DMS114 treated with DMSO at 0.1 percent for 48 hours (cell line): ENCODE measurements around the gene FAM83F.

Source experiments
- DNase-seq: peaks from one replicate; lab custom pipeline; 2025; ENCODE audit not compliant: unreplicated experiment; lab: John Stamatoyannopoulos, UW

Gene FAM83F

DNA sequence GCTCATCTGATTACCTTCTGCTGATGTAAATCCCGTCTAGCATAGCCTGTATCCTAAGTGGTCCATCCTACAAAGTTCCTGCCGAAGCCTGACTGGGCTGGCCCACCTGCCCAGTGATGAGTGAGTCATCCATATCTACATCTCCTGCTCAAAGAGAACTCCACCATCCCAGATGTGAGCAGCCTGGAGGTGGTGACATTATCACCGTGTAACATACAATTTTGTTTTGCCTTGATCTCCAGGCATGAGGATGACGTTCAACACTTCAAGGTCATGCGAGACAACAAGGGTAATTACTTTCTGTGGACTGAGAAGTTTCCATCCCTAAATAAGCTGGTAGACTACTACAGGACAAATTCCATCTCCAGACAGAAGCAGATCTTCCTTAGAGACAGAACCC is 29.0 kb upstream of the FAM83F start:
- no peak for DNase-seq

DNA sequence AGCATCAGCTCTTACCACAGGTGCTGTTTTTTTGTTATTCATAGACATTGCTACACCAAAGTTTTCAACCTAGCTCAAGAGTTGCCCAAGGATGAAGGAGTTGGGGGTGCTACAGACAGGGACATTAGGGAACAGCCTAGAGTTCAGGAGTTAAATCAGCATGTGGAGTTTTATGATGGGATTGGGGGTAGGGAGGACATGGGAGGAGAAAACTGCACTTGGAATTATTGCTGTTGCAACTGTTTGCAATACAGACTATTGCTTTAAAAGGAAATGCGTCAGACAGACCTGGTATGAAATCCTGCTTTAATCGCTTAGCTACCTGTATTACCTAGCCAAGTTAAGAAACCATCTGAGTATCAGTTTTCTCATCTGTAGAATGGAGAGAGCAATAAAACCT is 28.3 kb upstream of the FAM83F start:
- DNase-seq, result no peak

DNA sequence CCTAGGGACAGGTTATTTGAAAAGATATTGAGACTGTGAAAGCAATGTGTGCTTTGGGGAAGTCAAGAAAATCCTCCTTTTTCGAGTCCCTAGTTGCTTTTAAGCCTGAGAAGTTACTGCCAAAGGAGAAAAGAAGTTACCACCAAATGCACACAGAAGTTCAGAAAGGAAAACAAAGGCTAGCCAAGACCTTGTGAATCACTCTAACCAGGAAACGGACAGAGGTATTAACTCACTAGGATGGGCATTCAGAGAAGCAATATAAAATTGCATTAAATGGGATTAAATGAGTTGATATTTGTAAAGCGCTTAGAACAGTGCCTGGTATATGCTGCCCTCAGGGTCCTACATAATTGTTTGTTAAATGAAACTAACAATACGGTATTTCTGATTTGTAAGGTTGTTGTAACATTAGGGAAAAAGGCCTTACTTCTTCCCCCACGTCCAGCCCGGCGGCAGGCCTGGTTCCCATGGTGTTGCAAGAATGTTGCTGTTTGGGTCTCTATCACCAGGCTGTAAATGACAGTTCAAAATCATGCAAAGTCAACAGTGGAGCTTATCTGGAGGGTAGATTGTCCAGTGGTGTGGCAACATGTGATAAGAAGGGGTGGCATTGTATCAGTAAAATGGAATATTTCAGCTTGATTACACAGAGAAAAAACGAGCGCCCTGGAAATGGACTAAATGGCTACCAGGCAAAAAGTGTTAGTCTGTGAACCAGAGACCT is 27.5 kb upstream of the FAM83F start:
- no peak for DNase-seq

DNA sequence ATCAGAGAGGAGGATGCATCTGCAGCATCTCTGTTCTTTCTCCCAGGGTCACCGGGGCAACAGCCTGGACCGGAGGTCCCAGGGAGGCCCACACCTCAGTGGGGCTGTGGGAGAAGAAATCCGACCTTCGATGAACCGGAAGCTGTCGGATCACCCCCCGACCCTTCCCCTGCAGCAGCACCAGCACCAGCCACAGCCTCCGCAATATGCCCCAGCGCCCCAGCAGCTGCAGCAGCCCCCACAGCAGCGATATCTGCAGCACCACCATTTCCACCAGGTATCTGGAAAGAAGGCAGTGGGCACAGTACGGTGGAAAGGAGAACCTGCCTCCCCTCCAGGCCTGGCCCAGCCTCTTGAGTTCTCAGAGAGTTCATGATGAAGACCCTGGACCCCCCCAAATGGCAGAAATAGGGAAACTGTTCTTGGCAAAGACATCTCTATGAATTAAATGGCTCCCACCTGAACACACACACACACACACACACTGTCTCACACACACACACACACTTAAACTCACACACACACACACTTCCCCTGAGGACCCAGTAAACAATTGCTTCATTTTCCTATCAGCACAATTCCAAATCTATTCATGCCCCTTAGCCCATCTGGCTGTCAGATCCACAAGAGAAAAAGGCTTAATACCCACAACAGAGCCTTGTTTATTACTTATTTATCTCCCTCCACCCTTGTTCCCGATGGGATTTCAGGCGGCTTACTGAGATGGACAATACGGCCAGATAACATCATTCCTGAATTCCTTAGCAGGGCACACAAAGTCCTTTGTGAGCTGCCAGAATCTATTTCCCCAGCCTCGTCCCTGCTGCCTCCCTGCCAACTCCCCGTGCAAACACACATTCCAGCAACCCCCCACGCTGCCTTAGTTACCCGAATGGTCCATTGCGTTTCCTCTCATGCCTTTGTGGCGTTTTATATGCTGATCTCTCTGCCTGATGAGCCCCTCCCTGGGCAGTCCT is 26.5 kb upstream of the FAM83F start:
- DNase-seq, result no peak

DNA sequence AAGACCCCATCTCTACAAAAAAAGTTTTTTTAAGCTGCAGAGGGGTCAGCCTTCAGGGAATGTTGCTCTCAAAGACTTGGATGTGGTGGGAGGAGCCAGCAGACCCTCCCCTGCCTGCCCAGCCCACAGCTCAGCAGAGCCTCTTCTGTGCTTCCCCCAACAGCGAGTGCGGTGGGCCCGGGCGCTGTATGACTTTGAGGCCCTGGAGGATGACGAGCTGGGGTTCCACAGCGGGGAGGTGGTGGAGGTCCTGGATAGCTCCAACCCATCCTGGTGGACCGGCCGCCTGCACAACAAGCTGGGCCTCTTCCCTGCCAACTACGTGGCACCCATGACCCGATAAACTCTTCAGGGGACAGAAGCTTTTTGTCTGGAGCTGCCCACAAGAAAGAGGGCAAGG is 24.0 kb upstream of the FAM83F start:
- no peak for DNase-seq

DNA sequence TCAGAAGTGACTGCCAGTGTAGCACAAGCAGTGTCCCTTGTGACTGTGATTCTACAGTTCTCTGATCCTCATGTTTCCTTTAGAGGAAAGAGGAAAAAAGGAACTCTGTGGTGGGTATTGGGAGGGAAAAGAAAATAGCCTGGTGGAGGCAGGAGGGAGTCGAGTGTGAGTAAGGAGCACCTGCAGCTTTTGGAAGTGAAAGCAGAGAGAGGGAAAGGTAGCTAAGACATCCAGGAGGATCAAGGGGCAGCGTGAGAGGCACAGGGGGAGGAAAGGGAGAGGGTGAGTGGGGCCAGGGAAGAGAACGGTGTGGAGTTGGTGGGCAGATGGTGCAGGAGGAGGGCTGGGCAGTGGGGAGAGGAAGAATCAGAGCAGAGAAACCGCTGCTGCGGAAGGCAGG is 22.1 kb upstream of the FAM83F start:
- no peak for DNase-seq

DNA sequence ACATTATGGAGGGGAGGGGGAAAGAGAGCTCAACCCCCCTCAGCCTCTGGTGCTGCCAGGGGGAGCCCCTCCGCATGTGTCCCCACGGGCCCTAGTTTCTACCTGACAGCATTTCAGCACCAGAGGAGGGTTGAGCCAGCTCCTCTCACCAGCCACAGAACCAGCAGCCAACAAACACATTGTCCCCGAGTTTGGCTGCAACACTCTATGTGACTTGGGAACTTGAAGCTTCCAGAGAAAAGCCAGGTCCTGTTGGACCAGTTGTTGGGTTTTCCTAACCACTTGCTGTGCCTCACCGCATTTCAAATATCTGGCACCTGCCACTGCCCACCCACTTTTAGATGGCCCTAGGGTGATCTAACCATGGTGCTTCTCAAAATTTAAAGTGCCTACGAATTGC is 21.1 kb upstream of the FAM83F start:
- DNase-seq, result no peak

DNA sequence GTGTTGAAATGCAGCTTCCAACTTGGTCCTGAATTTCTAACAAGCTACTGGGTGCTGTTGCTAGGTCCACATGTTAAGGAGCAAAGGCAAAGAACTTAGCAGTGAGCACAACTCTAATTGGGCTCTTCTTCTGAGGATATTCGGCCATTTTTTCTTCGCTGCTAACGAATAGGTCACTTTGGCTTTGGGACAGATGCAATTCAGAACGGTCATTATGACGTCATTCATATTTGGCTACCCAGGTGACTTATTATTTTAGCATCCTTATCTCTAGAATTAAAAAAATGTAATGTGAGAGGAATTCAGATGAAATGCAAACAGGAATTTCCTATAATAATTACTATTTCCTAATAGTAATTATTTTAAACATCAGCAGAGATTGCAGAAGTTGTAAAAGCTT is 20.7 kb upstream of the FAM83F start:
- no peak for DNase-seq

DNA sequence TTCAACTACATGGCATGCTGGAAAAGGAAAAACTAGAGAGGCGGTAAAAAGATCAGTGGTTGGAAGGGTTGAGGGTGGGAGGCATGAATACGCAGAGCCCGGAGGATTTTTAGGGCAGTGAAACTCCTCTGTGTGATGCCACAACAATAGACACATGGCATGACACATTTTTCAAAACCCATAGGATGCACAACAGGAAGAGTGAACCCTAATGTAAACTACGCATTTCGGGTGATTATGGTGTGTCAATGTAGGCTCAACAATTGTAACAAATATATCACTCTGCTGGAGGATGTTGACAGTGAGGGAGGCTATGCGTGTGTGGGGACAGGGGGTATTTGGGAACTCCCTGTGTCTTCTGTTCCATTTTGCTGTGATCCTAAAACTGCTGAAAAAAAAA is 15.7 kb upstream of the FAM83F start:
- no peak for DNase-seq

DNA sequence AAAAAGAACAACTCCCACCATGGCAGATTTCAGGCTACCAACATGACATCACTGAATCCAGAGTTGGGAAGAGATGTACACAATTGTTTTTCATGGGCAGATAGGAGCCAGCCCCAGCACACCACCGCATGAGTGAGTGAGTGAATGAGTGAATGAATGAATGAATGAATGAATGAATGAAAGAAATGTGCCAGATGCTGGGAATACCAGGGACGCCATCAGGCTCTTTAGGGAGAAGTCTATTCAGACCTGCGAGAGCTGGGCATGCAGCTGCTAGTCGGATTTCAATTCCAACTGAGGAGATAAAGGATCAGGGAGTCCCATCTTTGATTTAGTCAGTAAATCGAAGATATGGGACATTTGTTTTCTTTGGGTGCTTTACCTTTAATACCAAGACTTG is 15.3 kb upstream of the FAM83F start:
- DNase-seq, result no peak

DNA sequence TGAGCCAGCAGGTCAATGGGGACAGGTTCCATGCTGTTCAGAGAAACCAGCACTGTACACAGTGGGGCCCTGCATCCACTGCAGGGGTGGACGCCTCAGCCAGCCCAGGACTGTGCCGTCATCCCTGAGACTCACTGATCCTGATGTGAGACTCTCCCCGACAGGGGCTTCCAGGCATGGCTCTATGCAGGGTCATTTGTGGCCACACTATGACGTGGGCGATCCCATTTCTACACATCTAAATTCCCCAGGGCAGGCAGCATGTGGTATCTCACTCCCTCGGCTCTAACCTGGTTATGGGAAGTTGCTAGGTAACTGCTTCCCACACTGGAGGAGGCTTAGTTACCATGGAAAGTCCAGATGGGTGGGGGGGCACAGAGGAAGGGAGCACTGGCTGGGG is 14.2 kb upstream of the FAM83F start:
- DNase-seq, result no peak

DNA sequence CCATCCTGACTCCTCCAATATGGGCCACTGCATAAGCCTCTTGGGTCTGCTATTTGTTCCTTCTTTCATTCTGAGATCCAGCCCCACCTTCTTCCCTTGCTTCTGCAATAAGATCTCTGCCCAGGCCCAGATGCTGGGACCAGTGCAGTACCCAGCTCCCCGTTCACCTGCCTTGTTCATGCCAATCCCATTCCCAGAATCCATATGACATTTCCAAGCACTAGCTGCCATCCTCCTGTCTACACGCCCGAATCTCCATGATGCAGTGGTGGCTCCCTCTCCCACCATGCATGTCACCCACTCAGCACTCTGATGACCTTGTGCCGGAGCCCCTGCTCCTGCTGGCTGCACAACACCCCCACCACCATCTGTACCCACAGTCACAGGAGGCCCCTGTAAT is 11.4 kb upstream of the FAM83F start:
- DNase-seq, result no peak

DNA sequence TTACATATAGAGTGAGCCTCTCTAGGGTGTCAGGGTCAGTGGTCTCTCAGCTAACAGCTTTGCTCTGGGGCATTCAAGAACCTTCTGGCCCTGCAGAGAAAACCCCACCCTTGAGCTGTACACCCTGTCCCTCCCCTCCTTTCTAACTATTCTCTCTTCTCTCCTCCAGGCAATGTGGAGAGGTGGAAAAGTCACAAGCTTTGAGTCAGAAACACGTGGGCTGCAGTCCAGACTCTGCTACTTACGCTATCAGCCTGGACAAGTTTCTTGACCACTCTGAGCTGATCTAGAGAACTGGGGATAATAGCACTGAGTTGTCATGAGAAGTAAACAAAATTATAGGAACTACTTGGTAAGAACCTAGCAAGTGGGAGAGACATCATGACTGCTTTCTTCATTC is 10.7 kb upstream of the FAM83F start:
- no peak for DNase-seq

DNA sequence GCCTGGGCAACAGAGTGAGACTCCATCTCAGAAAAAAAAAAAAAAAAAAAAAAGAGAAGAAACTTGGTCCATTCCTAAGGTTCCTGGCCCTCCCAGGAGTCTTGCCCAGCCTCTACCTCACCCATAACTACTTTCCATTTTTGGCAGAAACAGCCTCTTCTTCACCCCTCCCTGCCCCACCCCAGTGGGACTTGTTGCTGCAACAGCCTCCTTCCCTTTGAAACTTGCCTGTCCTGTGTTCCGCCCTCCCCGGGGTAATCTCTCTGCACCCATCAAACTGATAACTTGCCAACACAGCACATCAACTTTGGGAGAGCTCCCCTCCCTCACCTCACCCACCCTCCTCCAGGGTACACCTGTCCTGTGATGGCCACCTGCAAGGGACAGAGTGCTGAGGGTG is 10.0 kb upstream of the FAM83F start:
- DNase-seq, result no peak

DNA sequence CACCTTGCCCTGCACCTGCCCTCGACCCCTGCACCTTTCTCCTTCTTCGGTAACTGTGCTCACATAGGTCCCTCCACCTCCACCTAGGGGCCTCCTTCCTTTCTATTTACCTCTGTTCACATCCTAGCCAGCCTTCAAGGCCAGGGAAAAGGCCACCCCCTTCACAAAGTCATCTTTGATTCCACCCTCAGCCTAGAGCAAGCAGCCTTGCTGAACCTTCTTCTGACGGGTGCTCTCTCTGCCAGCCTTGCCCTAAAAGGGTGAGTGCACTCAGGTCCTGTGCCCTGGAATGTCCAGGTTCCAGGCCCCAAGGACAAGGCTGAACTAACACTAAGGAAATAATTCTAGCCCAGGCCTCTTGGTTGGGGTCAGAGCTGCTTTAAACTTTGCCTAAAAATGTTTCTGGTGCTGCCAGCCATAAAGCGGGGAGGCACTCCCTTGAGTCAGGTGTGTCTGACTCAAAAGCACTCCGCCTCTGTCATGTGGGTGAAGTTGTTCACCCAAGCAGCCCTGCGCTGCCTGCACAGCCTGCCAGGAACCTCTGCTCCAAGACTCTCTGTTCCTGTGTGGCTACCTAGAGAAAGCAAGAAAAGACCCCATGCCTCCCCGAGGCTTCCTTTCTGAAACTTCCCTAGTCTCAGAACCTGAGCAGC is 9.2 kb upstream of the FAM83F start:
- DNase-seq, result no peak

DNA sequence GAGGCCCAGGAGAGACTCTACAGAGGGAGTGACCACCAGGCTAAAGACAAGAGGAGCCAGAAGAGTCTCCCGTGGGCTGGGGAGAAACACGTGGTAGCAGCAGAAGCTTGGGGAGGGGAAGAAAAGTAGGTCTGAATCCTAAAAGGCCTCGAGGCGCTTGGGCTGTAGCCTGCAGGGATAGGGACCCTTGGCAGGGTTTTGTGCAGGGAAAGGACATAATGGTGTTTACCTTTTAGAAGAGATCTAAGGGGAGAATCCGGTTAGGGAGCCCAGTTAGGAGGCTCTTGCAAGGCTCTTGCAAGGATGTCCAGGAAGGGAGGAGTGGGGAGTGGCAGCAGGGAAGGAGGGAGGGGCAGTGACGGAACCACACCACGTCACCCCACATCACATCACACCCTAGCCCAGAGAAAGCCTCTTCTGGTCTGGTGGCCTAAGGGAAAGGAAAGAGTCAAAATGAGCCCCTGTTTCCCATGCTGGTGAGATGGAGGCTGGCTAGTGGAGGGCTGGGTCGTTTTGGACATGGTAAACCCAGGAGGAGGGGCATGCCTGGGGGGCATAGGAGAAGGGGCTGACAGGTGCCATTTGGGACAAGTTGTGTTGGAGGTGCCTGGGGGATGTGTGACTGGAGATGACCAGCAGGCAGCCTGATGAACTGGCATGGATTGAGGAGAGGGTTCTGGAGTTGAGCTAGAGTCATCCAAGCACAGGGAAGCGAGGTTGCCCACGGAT is 6.2 kb upstream of the FAM83F start:
- DNase-seq, result no peak

DNA sequence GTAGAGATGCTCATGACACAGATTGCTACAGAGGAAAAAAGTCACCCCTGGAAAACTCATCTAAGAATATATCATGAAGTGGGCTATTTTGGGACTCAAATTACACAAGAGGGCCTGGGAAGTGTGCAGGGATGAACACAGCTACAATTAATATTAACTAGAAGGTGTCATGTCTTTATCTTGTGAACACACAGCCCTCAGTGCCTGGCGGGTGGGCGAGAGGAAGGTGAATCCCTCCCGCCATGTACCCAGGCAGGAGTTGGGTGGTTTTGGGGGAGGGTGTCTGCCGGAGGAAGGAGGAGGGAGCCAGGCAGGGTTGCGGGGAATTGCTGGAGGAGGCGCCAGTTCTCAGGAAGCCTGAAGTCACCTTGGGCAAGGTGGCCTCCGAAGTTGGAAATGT is 5.1 kb upstream of the FAM83F start:
- DNase-seq, result no peak

DNA sequence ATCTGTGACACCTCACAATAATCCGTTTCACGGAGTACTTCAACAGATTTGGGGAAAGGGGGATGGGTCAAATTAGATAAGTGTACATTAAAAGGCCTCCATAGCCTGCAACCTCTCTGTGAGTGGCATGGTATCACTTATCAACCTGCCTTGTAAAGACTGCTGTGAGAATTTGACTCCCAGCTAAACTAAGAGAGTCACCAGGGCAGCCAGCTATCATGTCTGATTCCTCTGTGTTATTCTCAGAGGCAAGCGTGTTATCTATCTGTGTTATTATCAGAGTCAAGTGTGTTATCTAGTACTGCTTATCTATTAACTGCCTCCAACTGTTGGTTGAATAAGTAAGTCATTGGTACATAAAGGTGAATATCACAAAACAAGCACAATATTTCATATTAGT is 4.1 kb upstream of the FAM83F start:
- no peak for DNase-seq

DNA sequence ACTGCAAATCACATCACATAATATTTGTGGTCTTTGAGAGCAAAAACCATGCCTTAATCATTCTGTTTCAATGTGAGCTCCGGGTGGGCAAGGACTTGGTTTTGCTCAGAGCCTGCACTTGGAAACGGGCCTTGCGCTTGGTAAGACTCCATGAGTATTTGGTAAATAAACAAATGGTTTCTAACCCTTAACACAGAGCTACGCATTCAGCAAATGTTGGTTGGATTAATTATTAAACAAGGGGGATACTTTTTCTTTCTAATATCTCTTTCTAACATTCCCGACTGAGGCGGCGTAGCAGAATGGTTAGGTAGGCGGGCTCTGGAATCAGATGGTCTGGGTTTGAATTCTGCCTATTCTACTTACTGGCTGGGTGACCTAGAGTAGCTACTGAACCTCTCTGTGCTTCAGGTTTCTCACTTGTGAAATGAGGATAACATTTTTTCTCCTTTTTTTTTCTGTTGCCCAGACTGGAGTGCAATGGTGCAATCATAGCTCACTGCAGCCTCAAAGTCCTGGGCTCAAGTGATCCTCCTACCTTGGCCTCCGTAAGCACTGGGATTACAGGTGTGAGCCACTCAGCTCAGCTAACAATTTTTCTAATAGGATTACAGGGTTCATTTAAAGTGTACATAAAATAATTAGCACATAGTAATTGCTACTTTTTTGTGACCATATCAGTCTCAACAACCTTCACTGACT is 3.4 kb upstream of the FAM83F start:
- DNase-seq, result no peak

DNA sequence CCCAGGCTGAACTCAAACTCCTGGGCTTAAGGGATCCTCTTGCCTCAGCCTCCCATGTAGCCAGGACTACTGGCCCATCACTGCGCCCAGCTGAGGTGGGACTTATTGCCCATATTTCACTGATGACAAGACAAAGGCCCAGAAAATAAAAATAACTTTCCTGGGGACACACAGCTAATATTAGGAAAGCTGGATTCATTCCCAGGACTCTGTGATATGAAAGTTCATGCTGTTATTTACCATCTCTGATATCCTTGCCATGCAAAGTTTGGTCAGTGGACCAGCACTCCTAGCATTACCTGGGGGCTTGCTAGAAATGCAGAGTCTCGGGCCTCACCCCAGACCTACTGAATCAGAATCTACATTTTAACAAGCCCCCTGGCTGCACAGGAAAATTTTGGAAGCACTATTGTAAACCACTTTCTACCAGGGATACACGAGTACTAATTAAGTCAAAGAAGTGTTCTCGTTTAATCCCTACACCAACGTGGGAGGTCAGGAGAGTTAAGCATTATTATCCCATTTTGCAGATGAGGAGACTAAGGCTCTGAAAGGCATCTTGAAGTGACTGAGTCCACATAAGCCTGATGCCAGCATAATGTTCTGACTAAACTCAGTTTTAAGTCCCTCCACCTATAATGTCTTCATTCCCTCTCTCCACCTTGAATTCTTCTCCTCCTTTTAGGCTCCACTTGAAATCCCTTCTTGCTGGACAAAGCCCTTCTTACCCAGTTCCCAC is 2.5 kb upstream of the FAM83F start:
- no peak for DNase-seq
